HuH-7.5 (cell line): ENCODE data around the gene YBEY.

Source experiments
- DNase-seq: peaks from one replicate; pipeline ENCODE4 v3.0.0; 2011; ENCODE audit warnings: low spot score

Gene YBEY

GRCh38 chr21:46264690-46265144 is 21.4 kb upstream of the YBEY start:
- no peak for DNase-seq

GRCh38 chr21:46265736-46266525 is 20.2 kb upstream of the YBEY start:
- DNase-seq: no peak

GRCh38 chr21:46266946-46267345 is 19.2 kb upstream of the YBEY start:
- no peak for DNase-seq

- no peak for DNase-seq
Measured at GRCh38 chr21:46268371-46268770, 17.8 kb upstream of the YBEY start.

GRCh38 chr21:46269466-46269865 is 16.7 kb upstream of the YBEY start:
- DNase-seq: no peak

GRCh38 chr21:46273341-46273740 is 12.8 kb upstream of the YBEY start:
- DNase-seq: no peak

GRCh38 chr21:46274797-46275390 is 11.2 kb upstream of the YBEY start:
- DNase-seq: no peak

GRCh38 chr21:46284077-46284644 is 2.0 kb upstream of the YBEY start:
- no peak for DNase-seq

- DNase-seq: no peak
Measured at GRCh38 chr21:46284733-46285132, 1.4 kb upstream of the YBEY start.

GRCh38 chr21:46285206-46285661 is 908 bp upstream of the YBEY start, which contains the start of gene MCM3AP:
Gene MCM3AP (minus strand): TSS chr21:46285611. CDS start chr21:46285286, 325 bp downstream.
- DNase-seq: no peak

GRCh38 chr21:46286648-46287002 is 483 bp downstream of the YBEY start:
- DNase-seq: no peak

GRCh38 chr21:46287541-46287940 is 1.4 kb downstream of the YBEY start:
- DNase-seq: no peak

- DNase-seq: no peak
Measured at GRCh38 chr21:46289655-46290179, 3.6 kb downstream of the YBEY start.

- no peak for DNase-seq
Measured at GRCh38 chr21:46291561-46291960, 5.4 kb downstream of the YBEY start.

- DNase-seq: peak; percentile 32
Measured at GRCh38 chr21:46294647-46295176, 8.6 kb downstream of the YBEY start.

- DNase-seq: no peak
Measured at GRCh38 chr21:46295177-46295770, 9.1 kb downstream of the YBEY start.

GRCh38 chr21:46295996-46296752 is 10.0 kb downstream of the YBEY start:
- no peak for DNase-seq

- no peak for DNase-seq
Measured at GRCh38 chr21:46297338-46298271, 11.5 kb downstream of the YBEY start.

- no peak for DNase-seq
Measured at GRCh38 chr21:46299167-46299566, 13.0 kb downstream of the YBEY start.

- no peak for DNase-seq
Measured at GRCh38 chr21:46301759-46302158, 15.6 kb downstream of the YBEY start.
